SJSA1 (cell line): ENCODE results near the gene METTL17. TPM values are rescaled to one million over a fixed set of nuclear protein-coding genes. Genes with fewer than 3 reads are reported as not detected.

Experiments
- DNase-seq, 2 experiments: peaks; one replicate each; pipeline ENCODE4 v3.0.0-alpha.2; 2015 to 2020; ENCODE audit warnings: low spot score in 2 of 2, low read depth in 1 of 2
- H3K27ac ChIP-seq: fragments of 250-450 bp; sonication (Bioruptor Pico); 2 replicates; pipeline ENCODE4 v1.5.1; 2020; ENCODE audit warnings: mild to moderate bottlenecking, moderate library complexity
- H3K27me3 ChIP-seq: fragments of 250-450 bp; sonication (Bioruptor Pico); replicated peaks from 2 replicates; pipeline ENCODE4 v1.5.1; 2020; ENCODE audit warnings: mild to moderate bottlenecking, moderate library complexity
- H3K36me3 ChIP-seq: fragments of 250-450 bp; sonication (Bioruptor Pico); 2 replicates; pipeline ENCODE4 v1.5.1; 2020; ENCODE audit warnings: mild to moderate bottlenecking
- H3K4me1 ChIP-seq: fragments of 250-450 bp; sonication (Bioruptor Pico); replicated peaks from 2 replicates; pipeline ENCODE4 v1.6.1; 2021; ENCODE audit warnings: mild to moderate bottlenecking
- H3K4me3 ChIP-seq: fragments of 250-450 bp; sonication (Bioruptor Pico); 2 replicates; pipeline ENCODE4 v1.5.1; 2020; ENCODE audit warnings: mild to moderate bottlenecking
- H3K9me3 ChIP-seq: fragments of 250-450 bp; sonication (Bioruptor Pico); replicated peaks from 2 replicates; pipeline ENCODE4 v1.5.1; 2020; ENCODE audit warnings: mild to moderate bottlenecking
- total RNA-seq: library from RNA; depleted of rRNA; stranded (reverse); fragments of >200 nt; shearing (Covaris generic); gene quantifications from 2 replicates; pipeline ENCODE4 v1.2.3, GENCODE V29; 2014

METTL17 gene
- total RNA-seq, 1 experiment from 2014 or later: 73.1 TPM

DNA sequence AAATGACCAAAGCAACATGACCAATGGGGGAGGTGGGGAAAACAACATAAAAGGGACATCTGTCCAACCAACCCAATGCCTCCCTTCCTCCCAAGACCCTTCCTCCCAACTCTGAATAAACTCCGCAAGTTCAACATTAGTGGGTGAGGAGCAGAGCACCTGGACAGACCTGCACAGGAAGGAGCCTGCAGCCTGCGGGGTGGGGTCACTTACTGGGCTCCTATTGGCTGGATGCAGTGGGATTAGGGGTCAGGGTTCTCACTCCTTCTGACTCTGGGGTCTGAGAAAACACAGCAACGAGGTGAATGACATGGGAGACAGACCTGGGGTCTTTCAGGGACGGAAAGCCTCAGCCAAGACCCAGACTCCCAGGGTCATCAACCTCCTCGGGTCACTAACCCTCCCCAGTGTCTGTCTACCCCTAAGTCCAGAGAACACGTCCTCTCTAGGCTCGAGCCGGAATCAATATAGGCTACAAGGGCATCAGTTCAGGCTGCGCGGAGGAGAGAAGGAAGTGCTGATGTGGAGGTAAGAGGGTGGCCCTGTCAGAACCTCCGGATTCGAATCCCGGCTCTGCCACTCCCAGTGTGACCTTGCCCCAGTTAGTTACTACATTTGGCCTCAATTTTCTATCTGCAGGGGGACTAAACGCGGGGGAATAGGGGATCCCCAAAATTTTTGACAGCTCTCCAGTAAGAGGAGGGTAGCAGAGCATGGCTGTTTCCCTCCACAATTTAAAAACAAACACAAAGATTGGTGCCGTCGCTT is 34.2 kb downstream of the METTL17 start:
- Histone ChIP-seq H3K9me3 (no peaks in the 10 kb centered on the region), H3K27me3 (peaks cover 23% of the 10 kb centered on the region), H3K4me3 (no peak overlapping the region)

DNA sequence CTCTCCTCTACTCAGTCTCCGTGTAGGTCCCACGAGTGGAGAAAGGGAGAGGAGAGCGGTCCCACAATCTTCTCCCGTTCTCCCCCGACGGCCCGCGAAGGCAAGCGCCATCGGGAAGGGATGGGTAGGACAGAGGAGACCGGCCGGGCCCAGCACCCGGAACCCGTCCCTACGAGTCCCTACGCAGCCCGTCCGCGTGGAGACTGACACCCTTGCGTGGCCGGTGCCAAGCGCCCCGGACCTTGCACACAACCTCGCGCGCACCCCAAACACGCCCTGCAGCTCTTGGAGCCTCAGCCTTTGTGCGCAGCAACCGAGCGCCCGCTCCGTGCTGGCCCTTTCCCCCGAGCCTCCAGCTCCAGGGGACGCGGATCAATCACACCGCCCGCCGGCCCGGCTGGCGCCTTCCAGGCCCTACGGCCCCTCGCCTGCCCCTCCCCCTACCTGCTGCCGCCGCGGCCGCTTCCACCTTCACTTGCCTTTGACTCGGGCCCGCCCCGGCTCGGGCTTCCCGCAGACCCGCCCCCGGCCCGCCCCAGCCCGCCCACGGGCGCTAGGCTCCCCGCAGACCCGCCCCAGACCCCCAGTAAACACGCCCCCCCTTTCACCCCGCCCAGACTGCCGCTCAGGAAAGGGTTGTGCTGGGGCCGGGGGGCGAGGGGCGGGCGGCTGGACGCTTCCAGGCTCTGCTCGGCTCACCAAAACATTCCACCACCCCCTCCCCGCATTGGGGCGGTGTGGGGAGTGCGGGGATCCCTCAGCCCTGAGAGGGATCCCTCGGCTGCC is 35.0 kb downstream of the METTL17 start, which contains the start of gene NDRG2:
Gene NDRG2, minus strand, starts transcription at position 477 of the 786 bp plus-strand sequence. CDS start 1,746 bp downstream, outside the sequence.
- Histone ChIP-seq H3K4me3 (peak within 1 kb of the TSS; percentile 16; the same call in 1 of the 2 replicates), H3K4me1 (peaks cover 4% of the 10 kb centered on the region), H3K9me3 (no peaks in the 10 kb centered on the region), H3K27ac (no peak within 1 kb of the TSS), H3K36me3 (no peaks in the 10 kb centered on the region), H3K27me3 (peaks cover 23% of the 10 kb centered on the region)
- DNase-seq: no peak

More for the DNA sequence above, 34.2 kb downstream of the METTL17 start:
- no peak for DNase-seq
- H3K27ac ChIP-seq: no peak overlapping the region
- peaks cover 4% of the 10 kb centered on the region for H3K4me1 ChIP-seq
- H3K36me3 ChIP-seq: no peaks in the 10 kb centered on the region

DNA sequence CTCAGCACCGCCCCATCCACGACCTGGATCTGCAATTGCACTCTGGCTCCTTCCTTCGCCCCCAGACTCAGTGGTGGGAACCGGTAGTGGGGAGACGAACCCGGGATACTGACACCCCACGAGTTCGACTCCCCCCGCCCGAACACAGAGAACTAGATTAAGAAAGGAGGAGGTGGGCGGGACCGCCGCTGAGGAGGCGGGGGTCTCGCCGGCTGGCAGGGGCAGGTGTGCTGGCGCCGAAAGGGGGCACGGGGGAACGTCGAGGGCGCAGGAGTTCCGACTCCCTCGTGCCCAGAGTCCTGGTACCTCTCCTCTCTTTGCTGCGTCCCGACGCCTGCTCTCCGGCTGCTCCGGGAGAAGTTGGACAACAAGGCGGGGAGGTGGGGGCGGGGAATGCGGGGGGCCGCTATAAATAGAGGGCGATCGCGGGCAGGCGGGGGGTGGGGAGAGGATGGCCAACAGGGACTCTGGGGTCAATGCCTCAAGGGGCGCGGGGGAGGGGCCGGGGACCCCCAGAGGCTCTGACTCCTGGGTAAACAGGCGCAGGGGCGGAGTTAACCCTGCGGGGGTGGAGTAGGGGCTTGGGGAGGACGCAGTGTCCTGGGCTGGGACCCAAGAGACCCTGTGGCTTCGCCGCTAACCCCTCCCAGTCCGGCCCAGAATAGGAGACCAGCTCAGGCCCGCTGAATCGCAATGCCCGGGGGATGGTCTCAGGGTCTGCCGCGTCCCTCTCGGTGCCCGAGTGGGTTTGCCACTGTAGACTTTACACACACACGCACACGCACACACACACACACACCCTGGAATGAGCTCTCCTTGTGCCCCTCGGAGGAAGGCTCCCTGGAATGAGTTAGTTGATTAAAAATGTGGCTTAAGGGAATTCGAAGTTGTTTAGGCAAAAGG is 35.8 kb downstream of the METTL17 start:
- no peak overlapping the region for H3K4me3 ChIP-seq
- H3K4me1 ChIP-seq: peaks cover 4% of the 10 kb centered on the region
- H3K27ac ChIP-seq: no peak overlapping the region
- H3K36me3 ChIP-seq: no peaks in the 10 kb centered on the region
- H3K27me3 ChIP-seq: peaks cover 23% of the 10 kb centered on the region
- DNase-seq: no peak
- no peaks in the 10 kb centered on the region for H3K9me3 ChIP-seq

DNA sequence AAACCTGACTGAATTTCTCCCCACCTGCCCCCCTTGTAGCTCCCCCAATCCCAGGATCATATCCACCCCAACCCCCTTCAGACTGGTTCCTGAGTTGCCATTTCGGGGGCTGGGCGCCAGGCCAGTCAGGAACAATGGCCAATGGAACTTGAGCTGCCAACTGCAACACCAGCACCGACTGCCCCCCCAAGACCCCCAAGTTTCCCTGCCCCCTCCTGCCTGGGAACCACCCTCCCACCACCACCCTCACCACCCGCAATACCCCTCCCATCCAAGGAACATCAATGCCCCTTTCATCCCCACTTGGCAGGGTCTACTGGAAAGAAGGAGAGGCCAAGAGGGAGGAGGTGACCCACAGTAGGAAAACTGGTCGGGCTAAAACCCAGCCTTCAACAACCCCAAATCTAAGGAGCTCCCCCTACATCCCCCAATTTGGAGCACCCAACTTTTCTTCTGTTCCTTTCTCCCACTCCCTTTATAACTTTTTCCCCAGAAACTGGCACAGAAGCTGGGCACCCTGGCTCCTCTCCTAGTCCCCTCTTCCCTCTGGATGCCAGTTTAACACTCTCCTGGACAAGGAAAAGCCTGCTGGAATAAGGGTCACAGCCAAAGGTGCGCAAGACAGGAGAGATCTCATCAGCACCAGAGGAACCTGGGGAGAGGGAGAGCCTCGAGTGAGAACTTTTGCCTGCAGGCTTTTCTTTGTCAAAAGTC is 36.7 kb downstream of the METTL17 start:
- H3K27me3 ChIP-seq: peaks cover 23% of the 10 kb centered on the region
- peaks cover 4% of the 10 kb centered on the region for H3K4me1 ChIP-seq

DNA sequence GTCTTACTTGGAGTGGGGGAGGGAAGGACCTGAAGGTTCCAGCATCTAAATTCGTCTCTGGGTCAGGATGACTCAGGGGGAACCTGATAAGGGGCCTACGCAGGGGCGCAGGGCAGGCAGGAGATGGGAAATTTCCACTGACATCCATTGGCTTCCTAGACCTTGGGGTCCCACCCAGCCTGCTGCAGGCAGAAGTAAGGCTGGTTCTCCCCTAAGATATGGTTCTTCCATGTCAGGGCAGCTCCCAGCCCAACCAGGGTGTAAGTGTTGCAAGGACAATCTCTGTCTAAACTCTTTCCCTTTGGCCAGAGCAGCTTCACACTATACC is 37.2 kb downstream of the METTL17 start:
- no peak for DNase-seq
- H3K27me3 ChIP-seq: peaks cover 23% of the 10 kb centered on the region

More for the DNA sequence above, 36.7 kb downstream of the METTL17 start:
- no peak for DNase-seq
- Histone ChIP-seq H3K27ac (no peak overlapping the region), H3K9me3 (no peaks in the 10 kb centered on the region), H3K36me3 (no peaks in the 10 kb centered on the region), H3K4me3 (no peak overlapping the region)

DNA sequence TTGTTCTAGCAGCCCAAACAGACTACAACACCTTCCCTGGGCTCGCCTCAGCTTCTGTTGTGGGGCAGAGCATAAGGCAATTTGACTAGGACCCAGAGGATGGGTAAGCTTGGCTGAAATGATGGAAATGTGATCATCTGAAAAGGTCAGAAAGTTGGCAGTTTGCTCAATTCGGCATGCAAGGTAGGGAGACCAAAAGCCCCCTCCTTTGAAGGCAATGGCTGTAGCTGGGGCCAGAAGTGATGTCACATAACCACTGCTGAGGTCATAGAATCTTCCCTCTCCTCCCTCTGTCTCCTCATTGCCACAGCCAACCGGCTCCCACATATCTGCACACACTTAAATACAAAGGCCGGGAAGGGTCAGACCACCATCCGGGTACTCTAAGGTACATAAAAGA is 40.1 kb downstream of the METTL17 start, which contains the start of gene TPPP2:
Gene TPPP2, plus strand, starts transcription at position 301 of the 400 bp plus-strand sequence. CDS start 365 bp downstream, outside the sequence.
- H3K4me1 ChIP-seq: no peaks in the 10 kb centered on the region
- no peak within 1 kb of the TSS for H3K27ac ChIP-seq
- no peaks in the 10 kb centered on the region for H3K9me3 ChIP-seq
- DNase-seq: no peak
- no peaks in the 10 kb centered on the region for H3K36me3 ChIP-seq
- no peak within 1 kb of the TSS for H3K4me3 ChIP-seq
- peaks cover 10% of the 10 kb centered on the region for H3K27me3 ChIP-seq

More for the DNA sequence above, 37.2 kb downstream of the METTL17 start:
- H3K4me3 ChIP-seq: no peak overlapping the region
- no peaks in the 10 kb centered on the region for H3K9me3 ChIP-seq
- no peaks in the 10 kb centered on the region for H3K36me3 ChIP-seq
- H3K4me1 ChIP-seq: peaks cover 4% of the 10 kb centered on the region
- H3K27ac ChIP-seq: no peak overlapping the region

DNA sequence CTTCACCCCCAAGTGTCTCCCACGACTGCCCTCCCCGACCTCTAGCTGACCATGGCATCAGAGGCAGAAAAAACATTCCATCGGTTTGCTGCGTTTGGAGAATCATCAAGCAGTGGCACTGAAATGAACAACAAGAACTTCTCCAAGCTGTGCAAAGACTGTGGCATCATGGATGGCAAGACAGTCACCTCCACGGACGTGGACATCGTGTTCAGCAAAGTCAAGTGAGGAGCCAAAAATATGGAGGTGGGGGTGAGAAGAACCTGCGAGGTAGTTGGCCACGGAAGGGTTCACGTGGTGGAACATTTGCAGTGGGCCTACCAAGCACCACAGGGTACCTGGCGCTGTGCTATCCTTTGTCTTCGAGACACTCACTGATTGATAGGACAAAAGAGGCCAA is 40.8 kb downstream of the METTL17 start:
- H3K4me3 ChIP-seq: no peak overlapping the region
- no peak overlapping the region for H3K27ac ChIP-seq
- peaks cover 5% of the 10 kb centered on the region; the same call in 1 of the 2 replicates for H3K27me3 ChIP-seq
- no peaks in the 10 kb centered on the region for H3K4me1 ChIP-seq
- DNase-seq: no peak
- H3K9me3 ChIP-seq: no peaks in the 10 kb centered on the region
- H3K36me3 ChIP-seq: no peaks in the 10 kb centered on the region

DNA sequence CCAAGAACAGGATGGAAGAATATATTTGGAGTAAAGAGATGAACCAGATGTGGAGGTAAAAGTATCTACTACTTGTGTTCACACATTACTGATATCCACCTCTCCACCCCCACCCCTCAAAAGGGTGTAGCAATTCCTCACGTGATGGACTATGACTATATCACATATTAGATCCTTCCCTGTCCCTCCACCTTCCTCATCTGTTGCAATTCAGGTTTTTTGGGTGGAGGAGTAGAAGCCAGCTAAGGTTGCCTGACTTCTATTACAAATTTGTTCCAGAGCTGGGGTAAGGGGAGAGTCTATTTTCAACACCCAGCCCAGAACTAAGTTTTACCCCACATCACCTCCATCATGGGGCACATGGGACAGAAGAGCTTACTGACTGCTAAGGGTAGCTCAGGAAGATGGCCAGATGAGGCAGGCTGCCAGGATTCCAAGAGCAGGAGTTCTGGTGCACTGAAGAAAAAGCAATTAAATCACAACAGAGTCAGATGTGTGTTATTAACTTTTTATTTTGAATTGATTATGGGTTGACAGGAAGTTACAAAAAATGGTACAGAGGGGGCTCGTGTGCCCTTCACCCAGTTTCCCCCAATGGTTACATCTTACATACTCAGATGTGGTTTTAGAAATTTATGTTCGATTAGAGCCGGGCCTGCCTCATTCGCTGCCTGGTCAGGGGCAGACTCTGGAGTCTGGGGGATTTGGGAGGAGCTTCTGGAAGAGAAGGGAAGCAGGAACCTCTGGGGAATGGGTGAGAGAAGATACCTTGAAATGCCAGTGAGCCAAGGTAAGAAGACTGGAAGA is 42.7 kb downstream of the METTL17 start:
- Histone ChIP-seq H3K27ac (no peak overlapping the region), H3K9me3 (no peaks in the 10 kb centered on the region), H3K4me1 (no peaks in the 10 kb centered on the region), H3K36me3 (no peaks in the 10 kb centered on the region), H3K4me3 (no peak overlapping the region), H3K27me3 (peaks cover 5% of the 10 kb centered on the region; the same call in 1 of the 2 replicates)
- no peak for DNase-seq

DNA sequence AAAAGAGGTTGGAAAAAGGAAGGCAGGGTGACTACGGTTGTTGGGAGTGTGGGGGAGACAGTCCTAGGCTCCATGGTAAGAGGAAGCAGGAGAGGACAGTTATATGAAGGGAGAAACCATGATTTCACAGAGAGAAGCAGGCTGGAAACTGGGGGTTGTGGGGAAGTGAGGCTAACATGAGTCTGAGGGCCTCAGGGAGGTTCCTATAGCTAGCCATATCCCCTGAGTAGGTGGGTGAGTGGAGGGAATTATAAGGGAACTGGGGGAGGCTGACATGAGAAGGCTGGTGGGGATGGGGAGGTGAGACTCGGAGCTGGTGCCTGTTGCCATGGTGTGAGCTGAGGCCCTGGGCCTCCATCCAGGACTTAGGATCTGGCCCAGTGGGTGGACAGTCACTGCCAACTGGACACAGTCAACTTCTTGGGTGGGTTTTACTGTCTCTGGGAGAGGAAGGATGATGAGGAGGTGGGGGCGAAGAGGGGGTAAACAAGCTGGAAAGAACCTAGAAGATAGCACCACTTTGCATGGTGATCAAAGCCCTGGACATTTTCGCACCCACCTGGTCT is 43.4 kb downstream of the METTL17 start:
- Histone ChIP-seq H3K4me3 (no peak overlapping the region), H3K9me3 (no peaks in the 10 kb centered on the region), H3K4me1 (no peaks in the 10 kb centered on the region), H3K27ac (no peak overlapping the region), H3K36me3 (no peaks in the 10 kb centered on the region), H3K27me3 (peaks cover 5% of the 10 kb centered on the region; the same call in 1 of the 2 replicates)
- no peak for DNase-seq

DNA sequence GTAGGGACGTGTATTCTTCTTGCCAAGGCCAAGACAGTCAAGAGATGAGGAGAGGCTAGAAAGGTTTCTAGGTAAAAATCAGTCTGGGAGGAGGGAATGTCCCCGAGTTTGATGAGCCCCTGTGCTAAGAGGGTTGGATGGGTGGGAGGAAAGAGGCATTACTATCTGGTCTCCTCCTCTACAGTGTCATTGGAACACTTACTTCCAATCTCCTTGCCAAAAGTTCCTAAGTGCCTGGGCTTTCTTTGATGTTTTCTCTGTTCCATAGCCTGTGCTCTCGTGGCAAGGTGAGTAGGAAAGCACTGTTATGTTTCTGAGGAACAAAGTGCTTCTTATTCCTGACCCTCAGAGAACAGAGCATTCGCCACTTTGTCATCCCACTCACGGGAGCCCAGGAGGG is 44.9 kb downstream of the METTL17 start, which contains the start of gene RNASE13:
Gene RNASE13, minus strand, starts transcription at position 101 of the 400 bp plus-strand sequence. CDS start 519 bp downstream, outside the sequence.
- no peak for DNase-seq
- H3K4me3 ChIP-seq: no peak within 1 kb of the TSS
- H3K4me1 ChIP-seq: no peaks in the 10 kb centered on the region
- H3K9me3 ChIP-seq: no peaks in the 10 kb centered on the region
- H3K36me3 ChIP-seq: no peaks in the 10 kb centered on the region
- peaks cover 5% of the 10 kb centered on the region; the same call in 1 of the 2 replicates for H3K27me3 ChIP-seq
- no peak within 1 kb of the TSS for H3K27ac ChIP-seq

DNA sequence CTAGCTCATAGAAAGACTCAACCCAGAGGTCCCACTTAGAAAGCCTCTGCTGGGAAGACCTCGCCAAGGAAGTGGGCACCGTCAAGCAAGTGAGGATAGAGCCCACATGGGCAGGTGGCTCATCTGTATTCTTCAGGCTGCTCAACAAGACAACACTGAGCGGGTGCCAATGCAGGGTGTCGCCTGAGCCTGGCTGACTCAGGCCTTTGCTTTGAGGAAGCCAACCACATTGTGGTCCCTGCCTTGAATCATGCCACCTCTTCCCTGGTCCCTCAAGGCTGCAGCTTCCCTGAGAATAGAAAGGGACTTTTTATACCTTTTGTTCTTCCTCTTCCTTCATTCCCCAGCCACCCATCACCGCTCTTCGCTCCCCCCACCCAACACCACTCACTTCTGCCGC is 47.0 kb downstream of the METTL17 start:
- no peaks in the 10 kb centered on the region for H3K36me3 ChIP-seq
- no peaks in the 10 kb centered on the region for H3K9me3 ChIP-seq
- no peak overlapping the region for H3K4me3 ChIP-seq
- H3K27me3 ChIP-seq: peaks cover 5% of the 10 kb centered on the region; the same call in 1 of the 2 replicates
- H3K27ac ChIP-seq: no peak overlapping the region
- no peaks in the 10 kb centered on the region for H3K4me1 ChIP-seq
- DNase-seq: no peak

DNA sequence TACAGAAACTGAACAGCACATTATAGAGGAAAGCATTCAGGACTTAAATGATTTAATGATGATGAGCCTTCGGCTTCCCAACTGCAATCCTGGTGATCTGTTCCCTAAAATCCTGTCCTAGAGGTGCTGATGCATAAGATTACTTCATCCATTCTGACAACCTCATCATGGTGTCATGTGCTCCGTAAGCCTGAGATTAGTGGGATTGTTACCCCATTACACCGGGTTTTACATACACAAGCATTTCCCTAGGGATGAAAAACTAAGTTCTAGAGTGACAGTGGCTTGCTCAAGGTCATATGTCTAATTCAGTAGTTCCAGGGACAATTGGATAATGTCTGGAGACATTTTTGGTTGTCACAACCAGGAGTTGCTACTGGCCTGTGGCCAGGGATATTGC is 47.4 kb downstream of the METTL17 start:
- no peak for DNase-seq
- Histone ChIP-seq H3K9me3 (no peaks in the 10 kb centered on the region), H3K36me3 (no peaks in the 10 kb centered on the region), H3K27me3 (peaks cover 5% of the 10 kb centered on the region; the same call in 1 of the 2 replicates), H3K4me1 (no peaks in the 10 kb centered on the region), H3K4me3 (no peak overlapping the region), H3K27ac (no peak overlapping the region)
